AG04450 (cell line): Measurements from ENCODE around the gene ZIC1. TPM values are rescaled to one million over a fixed set of nuclear protein-coding genes. Genes with fewer than 3 reads are reported as not detected.

Source experiments
- CTCF ChIA-PET: fragments of 300-600, 350-600 bp; formaldehyde crosslinking; extraction: SDS; loops from one replicate; lab custom pipeline; 2022; ENCODE audit warnings: antibody characterized with exemption, inconsistent platforms; lab: Charles Lee
- POLR2A ChIA-PET: fragments of 350-600 bp; formaldehyde crosslinking; extraction: SDS; loops from one replicate; lab custom pipeline; 2021; ENCODE audit warnings: antibody characterized with exemption, inconsistent platforms; lab: Yijun Ruan, JAX
- DNase-seq: peaks from one replicate; pipeline ENCODE4 v3.0.0-alpha.2; 2011; ENCODE audit warnings: low read depth, low spot score
- H3K27ac ChIP-seq: one replicate; pipeline ENCODE4 v1.5.1; 2012; ENCODE audit warnings: low read depth, low read length, control low read depth
- H3K27me3 ChIP-seq: one replicate; pipeline ENCODE4 v1.6.0; 2012; ENCODE audit warnings: low read length; ENCODE audit not compliant: control insufficient read depth, insufficient read depth
- H3K4me3 ChIP-seq: 2 replicates; pipeline ENCODE4 v1.5.1; 2011; ENCODE audit warnings: mild to moderate bottlenecking, low read depth, low read length, control low read depth
- H3K9me3 ChIP-seq: 2 replicates; pipeline ENCODE4 v1.5.1; 2012; ENCODE audit warnings: low read length; ENCODE audit not compliant: control insufficient read depth, insufficient read depth
- polyA minus RNA-seq: library from RNA; depleted of rRNA, polyadenylated mRNA; stranded (reverse); fragments of >200 nt; gene quantifications from 2 replicates; pipeline ENCODE4 v1.2.3, GENCODE V29; 2011; rRNA and poly(A)+ RNA removed
- polyA plus RNA-seq: library from polyadenylated mRNA; depleted of rRNA; stranded (reverse); fragments of >200 nt; gene quantifications from 2 replicates; pipeline ENCODE4 v1.2.3, GENCODE V29; 2011; rRNA removed
- TF ChIP-seq, protein P1 (sequence below): IDR thresholded peaks from 2 replicates; pipeline ENCODE4 v1.5.1; 2011; ENCODE audit warnings: low read depth, low read length, control low read depth, inconsistent platforms

ZIC1 gene
- polyA plus RNA-seq (not detected in 2 replicates), polyA minus RNA-seq (not detected in 2 replicates)

- peaks cover 96% of the 10 kb centered on the region for H3K27me3 ChIP-seq
- ChIA-PET CTCF (no interaction called here), POLR2A (no interaction called here)
- TF ChIP-seq, protein P1, sequence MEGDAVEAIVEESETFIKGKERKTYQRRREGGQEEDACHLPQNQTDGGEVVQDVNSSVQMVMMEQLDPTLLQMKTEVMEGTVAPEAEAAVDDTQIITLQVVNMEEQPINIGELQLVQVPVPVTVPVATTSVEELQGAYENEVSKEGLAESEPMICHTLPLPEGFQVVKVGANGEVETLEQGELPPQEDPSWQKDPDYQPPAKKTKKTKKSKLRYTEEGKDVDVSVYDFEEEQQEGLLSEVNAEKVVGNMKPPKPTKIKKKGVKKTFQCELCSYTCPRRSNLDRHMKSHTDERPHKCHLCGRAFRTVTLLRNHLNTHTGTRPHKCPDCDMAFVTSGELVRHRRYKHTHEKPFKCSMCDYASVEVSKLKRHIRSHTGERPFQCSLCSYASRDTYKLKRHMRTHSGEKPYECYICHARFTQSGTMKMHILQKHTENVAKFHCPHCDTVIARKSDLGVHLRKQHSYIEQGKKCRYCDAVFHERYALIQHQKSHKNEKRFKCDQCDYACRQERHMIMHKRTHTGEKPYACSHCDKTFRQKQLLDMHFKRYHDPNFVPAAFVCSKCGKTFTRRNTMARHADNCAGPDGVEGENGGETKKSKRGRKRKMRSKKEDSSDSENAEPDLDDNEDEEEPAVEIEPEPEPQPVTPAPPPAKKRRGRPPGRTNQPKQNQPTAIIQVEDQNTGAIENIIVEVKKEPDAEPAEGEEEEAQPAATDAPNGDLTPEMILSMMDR = no peak
- peaks cover 23% of the 10 kb centered on the region; the same call in 1 of the 2 replicates for H3K9me3 ChIP-seq
- H3K27ac ChIP-seq = no peak within 1 kb of the TSS
- DNase-seq = no peak
- no peak within 1 kb of the TSS for H3K4me3 ChIP-seq
Observed at GRCh38 chr3:147409143-147410115, at the start of gene ZIC1. TSS of gene ZIC1 (plus strand) at chr3:147409365. CDS start at chr3:147410113, 748 bp downstream.

GRCh38 chr3:147360051-147360439, 49.1 kb upstream of the ZIC1 start:
- CTCF ChIA-PET = no interaction called here
- DNase-seq = no peak
- no peak overlapping the region for H3K4me3 ChIP-seq
- H3K27ac ChIP-seq = no peak overlapping the region
- TF ChIP-seq, protein P1 = no peak
- H3K27me3 ChIP-seq = peaks cover 85% of the 10 kb centered on the region
- peaks cover 8% of the 10 kb centered on the region; the same call in 1 of the 2 replicates for H3K9me3 ChIP-seq
- POLR2A ChIA-PET = no interaction called here

DNA sequence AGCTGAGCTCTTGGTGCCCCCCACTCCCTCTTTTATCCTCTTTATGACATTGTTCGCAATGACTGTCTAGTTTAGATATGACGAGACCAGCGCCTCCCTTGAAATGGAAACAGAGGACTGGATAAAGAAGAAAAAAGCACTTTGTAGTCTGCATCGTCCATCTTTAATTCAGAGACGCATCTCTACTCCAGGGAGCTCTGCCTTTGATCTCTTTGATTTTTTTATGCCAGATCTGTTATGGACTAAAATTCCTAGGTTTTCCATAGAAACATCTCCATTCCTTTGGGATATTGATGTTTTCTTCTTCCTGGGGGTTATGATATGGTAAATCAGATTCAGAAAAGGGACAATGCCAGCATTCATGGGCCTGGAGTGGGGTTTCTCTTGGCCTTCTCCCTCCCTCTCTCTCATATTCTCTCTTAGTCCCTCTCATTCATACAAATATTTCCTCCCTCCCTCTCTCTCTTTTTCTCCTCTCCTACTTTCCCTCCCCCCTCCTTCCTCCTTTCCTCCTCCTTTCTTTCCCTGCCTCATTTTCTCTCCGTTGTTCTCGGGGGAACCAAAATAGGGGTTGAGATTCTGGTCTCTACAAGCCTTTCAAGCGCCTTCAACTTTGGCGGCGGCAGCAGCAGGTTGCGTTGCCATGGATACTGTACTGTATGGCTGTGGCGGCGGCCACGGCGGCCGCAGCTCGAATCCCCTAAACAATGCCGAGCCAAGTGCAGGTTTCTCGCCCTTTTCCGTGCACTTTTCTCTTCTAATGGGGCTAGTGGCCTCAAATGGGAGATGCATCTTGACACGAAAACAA, 48.3 kb upstream of the ZIC1 start:
- Histone ChIP-seq H3K9me3 (peaks cover 8% of the 10 kb centered on the region; the same call in 1 of the 2 replicates), H3K27me3 (peaks cover 87% of the 10 kb centered on the region), H3K4me3 (no peak overlapping the region), H3K27ac (no peak overlapping the region)
- ChIA-PET POLR2A (no interaction called here), CTCF (interaction anchor here (0.5 to 0.6 kb wide), 3 partner anchors 46 to 525 kb away, joined by 3 to 15 read pairs (median 7); no protein-coding TSS in a partner anchor)
- TF ChIP-seq, protein P1 = no peak
- no peak for DNase-seq

GRCh38 chr3:147361454-147362420, 47.4 kb upstream of the ZIC1 start:
- Histone ChIP-seq H3K27me3 (peaks cover 79% of the 10 kb centered on the region), H3K4me3 (no peak overlapping the region), H3K9me3 (peaks cover 8% of the 10 kb centered on the region; the same call in 1 of the 2 replicates), H3K27ac (no peak overlapping the region)
- CTCF ChIA-PET = interaction anchor here (0.5 to 0.6 kb wide), 3 partner anchors 45 to 526 kb away, joined by 3 to 15 read pairs (median 7); no protein-coding TSS in a partner anchor
- POLR2A ChIA-PET = no interaction called here
- TF ChIP-seq, protein P1 = peak; percentile 47
- DNase-seq = no peak
